ENCODE measurements around the gene MCRS1.
"Not testable (repeated sequence)": the region's sequence is repeated elsewhere in the genome, so short reads cannot be mapped to it uniquely, and the experiment has no call there.

MCRS1 gene

DNA sequence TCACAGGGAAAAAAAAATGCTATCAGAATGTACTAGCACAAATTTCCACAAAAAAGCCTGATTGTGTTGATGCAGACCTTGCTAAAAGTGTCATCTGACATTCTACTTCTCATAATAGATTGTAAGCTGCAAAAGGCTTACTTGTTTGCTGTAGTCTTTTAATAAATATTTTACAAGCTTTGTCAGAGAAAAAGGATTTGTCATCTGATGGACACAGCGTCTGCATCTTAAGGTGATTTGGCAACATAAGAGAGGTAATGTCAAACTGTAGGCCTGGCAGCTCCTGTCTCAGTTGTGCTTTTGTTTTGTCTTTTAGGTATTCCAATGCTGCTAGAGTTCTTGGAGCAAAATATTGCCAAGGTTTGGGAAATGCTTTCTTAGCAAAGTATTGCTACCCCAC, 55.4 kb downstream of the MCRS1 start:
- DNase-seq = no peak

DNA sequence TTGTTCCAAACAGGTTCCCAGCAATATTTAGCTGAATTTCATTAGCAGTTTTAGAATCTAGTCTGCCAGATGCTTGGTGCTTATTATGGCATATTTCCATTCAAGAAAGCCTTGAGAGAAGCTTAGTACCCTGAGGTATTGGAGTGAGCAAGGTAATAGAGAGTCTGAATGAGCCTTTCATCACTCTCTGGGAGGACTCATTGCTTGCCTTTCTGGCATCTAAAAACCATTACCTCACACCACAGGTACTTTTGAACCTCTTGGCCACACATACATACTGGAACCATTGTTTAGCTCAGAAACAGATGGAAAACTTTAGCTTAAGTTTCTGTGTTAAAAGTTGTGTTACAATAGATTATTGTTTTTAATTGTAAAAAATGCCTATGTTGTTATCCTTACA, 56.5 kb downstream of the MCRS1 start:
- DNase-seq = no peak

DNA sequence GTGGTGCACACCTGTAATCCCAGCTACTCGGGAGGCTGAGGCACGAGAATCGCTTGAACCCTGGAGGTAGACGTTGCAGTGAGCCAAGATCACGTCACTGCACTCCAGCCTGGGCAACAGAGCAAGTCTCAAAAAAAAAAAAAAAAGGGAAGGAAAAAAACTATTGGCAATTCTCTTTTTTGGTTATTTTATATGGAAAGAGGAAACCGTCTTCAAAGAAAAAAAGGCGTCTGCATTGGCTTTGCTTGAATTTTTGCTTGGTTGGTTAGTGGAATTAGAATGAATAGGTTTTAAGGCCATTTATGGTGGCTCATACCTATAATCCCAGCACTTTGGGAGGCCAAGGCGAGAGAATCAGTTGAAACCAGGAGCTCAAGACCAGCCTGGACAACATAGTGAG, 58.3 kb downstream of the MCRS1 start:
- not testable (repeated sequence) for DNase-seq

Data from activated CD4-positive, alpha-beta T cell treated with anti-CD3 and anti-CD28 coated beads for 4 hours (primary cell).